ENCODE data around the gene CCDC136. TPM values are rescaled to one million over a fixed set of nuclear protein-coding genes. Genes with fewer than 3 reads are reported as not detected.
A peak's percentile ranks its signal among the peaks of the same experiment; 100 is the strongest.

Gene CCDC136
- total RNA-seq, 2 donors from 2014 or later: 46.0 to 51.2 TPM

DNA sequence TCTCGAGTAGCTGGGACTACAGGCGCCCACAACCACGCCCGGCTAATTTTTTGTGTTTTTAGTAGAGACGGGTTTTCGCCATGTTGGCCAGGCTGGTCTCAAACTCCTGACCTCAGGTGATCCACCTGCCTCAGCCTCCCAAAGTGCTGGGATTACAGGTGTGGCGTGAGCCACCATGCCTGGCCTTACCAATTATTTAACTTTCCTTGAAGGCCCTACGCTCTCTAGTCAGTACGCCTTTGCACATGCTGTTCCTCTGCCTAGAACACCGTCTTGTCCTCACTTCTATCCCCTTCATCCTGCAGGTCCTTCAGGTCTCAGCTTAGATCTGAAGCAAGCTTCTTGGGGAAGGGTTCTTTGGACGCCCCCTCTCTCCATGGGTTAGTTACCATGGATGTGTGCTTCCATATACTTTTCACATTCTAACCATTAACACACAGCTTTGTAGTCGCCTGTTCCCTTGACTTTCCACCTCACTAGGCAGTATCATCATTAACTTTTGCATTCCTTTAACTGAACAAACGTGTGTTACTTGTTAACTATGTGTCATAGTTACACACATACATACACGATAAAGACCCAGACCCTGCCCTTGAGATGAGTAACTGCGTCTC is 70.3 kb downstream of the CCDC136 start:
- Mint-ChIP-seq H3K36me3 (ENCODE audit: low read depth) (peaks cover 19% of the 10 kb centered on the region), H3K27me3 (ENCODE audit: insufficient read depth) (peaks cover 5% of the 10 kb centered on the region), H3K4me3 (peak overlapping the region; percentile 88), H3K4me1 (peaks cover 12% of the 10 kb centered on the region), H3K27ac (peak overlapping the region; percentile 60), H3K9me3 (no peaks in the 10 kb centered on the region)
- Histone ChIP-seq H3K4me3 (ENCODE audit: low read length) (peak overlapping the region; percentile 95), H3K9ac (ENCODE audit: extremely low read depth, low read length, poor library complexity, severe bottlenecking) (no peak overlapping the region), H3K27me3 (ENCODE audit: control insufficient read depth, insufficient read depth, low read length, poor library complexity, severe bottlenecking) (no peaks in the 10 kb centered on the region), H3K36me3 (ENCODE audit: control insufficient read depth, insufficient read depth, low read length) (peaks cover 18% of the 10 kb centered on the region), H3K4me1 (ENCODE audit: control insufficient read depth, insufficient read depth, low read length) (no peaks in the 10 kb centered on the region), H3K27ac (ENCODE audit: low read depth, low read length) (no peak overlapping the region), H3K9me3 (ENCODE audit: control insufficient read depth, low read length) (no peaks in the 10 kb centered on the region)
- 80 to 90% methylated on average over 13 to 15 of the region's 15 CpGs for WGBS, 2 experiments (ENCODE audit: insufficient coverage in 1 of 2, insufficient read length in 1 of 2)
- TF ChIP-seq, protein P1, sequence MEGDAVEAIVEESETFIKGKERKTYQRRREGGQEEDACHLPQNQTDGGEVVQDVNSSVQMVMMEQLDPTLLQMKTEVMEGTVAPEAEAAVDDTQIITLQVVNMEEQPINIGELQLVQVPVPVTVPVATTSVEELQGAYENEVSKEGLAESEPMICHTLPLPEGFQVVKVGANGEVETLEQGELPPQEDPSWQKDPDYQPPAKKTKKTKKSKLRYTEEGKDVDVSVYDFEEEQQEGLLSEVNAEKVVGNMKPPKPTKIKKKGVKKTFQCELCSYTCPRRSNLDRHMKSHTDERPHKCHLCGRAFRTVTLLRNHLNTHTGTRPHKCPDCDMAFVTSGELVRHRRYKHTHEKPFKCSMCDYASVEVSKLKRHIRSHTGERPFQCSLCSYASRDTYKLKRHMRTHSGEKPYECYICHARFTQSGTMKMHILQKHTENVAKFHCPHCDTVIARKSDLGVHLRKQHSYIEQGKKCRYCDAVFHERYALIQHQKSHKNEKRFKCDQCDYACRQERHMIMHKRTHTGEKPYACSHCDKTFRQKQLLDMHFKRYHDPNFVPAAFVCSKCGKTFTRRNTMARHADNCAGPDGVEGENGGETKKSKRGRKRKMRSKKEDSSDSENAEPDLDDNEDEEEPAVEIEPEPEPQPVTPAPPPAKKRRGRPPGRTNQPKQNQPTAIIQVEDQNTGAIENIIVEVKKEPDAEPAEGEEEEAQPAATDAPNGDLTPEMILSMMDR (conservative IDR thresholded peaks at IDR 0.05): no peak
- DNase-seq: no peak

- Histone ChIP-seq H3K4me3 (ENCODE audit: low read length) (peak within 1 kb of the TSS; percentile 95), H3K4me1 (ENCODE audit: control insufficient read depth, insufficient read depth, low read length) (no peaks in the 10 kb centered on the region), H3K36me3 (ENCODE audit: control insufficient read depth, insufficient read depth, low read length) (peaks cover 18% of the 10 kb centered on the region), H3K9me3 (ENCODE audit: control insufficient read depth, low read length) (no peaks in the 10 kb centered on the region), H3K27ac (ENCODE audit: low read depth, low read length) (no peak within 1 kb of the TSS), H3K9ac (ENCODE audit: extremely low read depth, low read length, poor library complexity, severe bottlenecking) (peak within 1 kb of the TSS; percentile 86), H3K27me3 (ENCODE audit: control insufficient read depth, insufficient read depth, low read length, poor library complexity, severe bottlenecking) (peaks cover 3% of the 10 kb centered on the region)
- peak; percentile 100 for DNase-seq
- no peaks in the 10 kb centered on the region for H3K9me3 Mint-ChIP-seq
- 1% methylated on average over 41 to 65 of the region's 65 CpGs for WGBS, 2 experiments (ENCODE audit: insufficient coverage in 1 of 2, insufficient read length in 1 of 2)
- peaks cover 22% of the 10 kb centered on the region for H3K36me3 Mint-ChIP-seq (ENCODE audit: low read depth)
- H3K27me3 Mint-ChIP-seq (ENCODE audit: insufficient read depth): peaks cover 13% of the 10 kb centered on the region
- peaks cover 17% of the 10 kb centered on the region for H3K4me1 Mint-ChIP-seq
- TF ChIP-seq, protein P1 (conservative IDR thresholded peaks at IDR 0.05): peak; percentile 32
- peak within 1 kb of the TSS; percentile 88 for H3K4me3 Mint-ChIP-seq
- H3K27ac Mint-ChIP-seq: peak within 1 kb of the TSS; percentile 94
Observed at GRCh38 chr7:128862571-128863432, 71.0 kb downstream of the CCDC136 start, which contains the start of gene ATP6V1F. Gene ATP6V1F, plus strand, starts transcription at chr7:128862856. Its CDS starts 49 bp downstream, at chr7:128862905.

- peaks cover 10% of the 10 kb centered on the region for H3K27me3 ChIP-seq (ENCODE audit: control insufficient read depth, insufficient read depth, low read length, poor library complexity, severe bottlenecking)
- H3K9me3 ChIP-seq (ENCODE audit: control insufficient read depth, low read length): no peaks in the 10 kb centered on the region
- H3K36me3 ChIP-seq (ENCODE audit: control insufficient read depth, insufficient read depth, low read length): peaks cover 18% of the 10 kb centered on the region
- H3K4me3 ChIP-seq (ENCODE audit: low read length): peak overlapping the region; percentile 95
- TF ChIP-seq, protein P1 (conservative IDR thresholded peaks at IDR 0.05): peak; percentile 75
- no peak overlapping the region for H3K27ac ChIP-seq (ENCODE audit: low read depth, low read length)
- H3K27me3 Mint-ChIP-seq (ENCODE audit: insufficient read depth): peaks cover 20% of the 10 kb centered on the region
- H3K4me1 Mint-ChIP-seq: peaks cover 22% of the 10 kb centered on the region
- DNase-seq: peak; percentile 87
- H3K9me3 Mint-ChIP-seq: no peaks in the 10 kb centered on the region
- WGBS, 2 experiments (ENCODE audit: insufficient coverage in 1 of 2, insufficient read length in 1 of 2): 8 to 9% methylated on average over 6 of the region's 6 CpGs
- peak overlapping the region; percentile 94 for H3K27ac Mint-ChIP-seq
- peaks cover 22% of the 10 kb centered on the region for H3K36me3 Mint-ChIP-seq (ENCODE audit: low read depth)
- H3K9ac ChIP-seq (ENCODE audit: extremely low read depth, low read length, poor library complexity, severe bottlenecking): peak overlapping the region; percentile 86
- H3K4me3 Mint-ChIP-seq: peak overlapping the region; percentile 88
- H3K4me1 ChIP-seq (ENCODE audit: control insufficient read depth, insufficient read depth, low read length): no peaks in the 10 kb centered on the region
Observed at GRCh38 chr7:128863433-128863989, 71.7 kb downstream of the CCDC136 start.

Data from endodermal cell (in vitro differentiated cells).